Fibroblast of skin of scalp (primary cell): ENCODE data around the gene SMCO2. TPM values are rescaled to one million over a fixed set of nuclear protein-coding genes. Genes with fewer than 3 reads are reported as not detected.
A peak's percentile ranks its signal among the peaks of the same experiment; 100 is the strongest.

ENCODE experiments used
- DNase-seq: peaks from one replicate; pipeline ENCODE4 v3.0.0-alpha.2; 2013
- polyA plus RNA-seq, 2 experiments: library from polyadenylated mRNA; unstranded; fragments of 120-200 nt; gene quantifications; one replicate each; pipeline ENCODE4 v1.2.1, GENCODE V29; 2013; ENCODE audit not compliant: insufficient read length in 2 of 2

Gene SMCO2
- polyA plus RNA-seq (2013, experiment 1 of 2; ENCODE audit: insufficient read length), result 0.64 TPM
- 0.22 TPM for polyA plus RNA-seq (2013, experiment 2 of 2; ENCODE audit: insufficient read length)

DNA sequence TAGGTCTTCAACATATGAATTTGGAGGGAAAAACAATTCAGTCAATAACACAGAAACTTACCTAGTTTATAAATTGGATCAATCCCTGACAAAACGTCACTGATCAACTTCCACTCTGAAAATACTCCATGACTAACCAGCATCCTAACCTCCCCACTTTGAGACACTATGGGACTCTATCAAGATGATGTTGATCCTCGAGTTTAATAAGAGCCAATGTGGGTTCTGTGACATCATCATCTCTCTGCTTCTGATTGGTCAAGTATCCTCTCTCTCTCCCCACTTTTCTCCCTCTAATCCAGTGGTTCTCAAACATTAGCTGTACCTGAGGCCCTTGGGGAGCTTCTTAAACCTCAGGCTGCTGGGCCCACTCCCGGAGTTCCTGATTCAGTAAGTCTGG, at the start of gene SMCO2:
Gene SMCO2 (plus strand): TSS at position 301 of the 400 bp plus-strand sequence. CDS start 23,896 bp downstream, outside the sequence.
- no peak for DNase-seq

- no peak for DNase-seq
These were observed 48.1 kb upstream of the SMCO2 start for GRCh38 chr12:27398466-27398865.

- no peak for DNase-seq
These were observed 47.5 kb upstream of the SMCO2 start for GRCh38 chr12:27399074-27399473.

GRCh38 chr12:27400856-27401354, 45.6 kb upstream of the SMCO2 start:
- DNase-seq, result no peak

DNA sequence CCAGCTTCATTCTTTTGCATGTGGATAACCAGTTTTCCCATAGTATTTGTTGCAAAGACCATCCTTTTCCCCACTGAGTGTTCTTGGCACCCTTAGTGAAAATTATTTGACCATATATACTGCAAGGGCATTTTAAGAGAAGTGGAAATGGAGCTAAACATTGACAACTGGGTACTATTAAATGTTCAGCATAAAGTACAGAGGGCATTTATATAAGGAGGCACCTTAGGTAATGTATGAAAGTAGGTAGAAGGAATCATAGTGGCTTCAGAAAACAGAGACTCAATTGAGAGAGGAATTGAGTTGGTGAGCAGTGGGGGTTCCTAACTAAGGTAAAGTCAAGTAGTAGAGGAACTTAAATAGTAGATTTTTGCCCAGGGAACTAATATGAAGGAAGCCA, 34.5 kb upstream of the SMCO2 start:
- DNase-seq, result no peak

DNA sequence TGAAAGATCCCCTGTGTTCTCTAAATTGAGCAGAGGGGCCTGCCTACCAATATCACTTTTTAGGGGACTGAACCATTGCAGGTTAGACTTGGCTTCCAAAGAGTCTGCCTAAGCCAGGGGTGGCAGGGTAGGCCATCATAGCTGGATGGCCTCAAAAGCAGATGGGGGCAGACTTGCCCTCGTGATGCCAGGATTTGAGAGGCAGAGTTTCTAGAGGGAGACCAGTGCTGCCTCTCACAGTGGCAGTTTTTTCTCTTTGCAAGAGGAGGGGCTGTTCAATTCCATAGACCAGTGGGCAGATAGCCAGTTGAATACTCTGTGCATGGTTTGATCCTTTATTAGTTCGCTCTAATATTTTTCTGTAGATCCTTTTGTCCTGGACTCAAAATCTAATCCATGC, 23.8 kb upstream of the SMCO2 start:
- DNase-seq, result no peak

GRCh38 chr12:27424631-27425230, 21.8 kb upstream of the SMCO2 start:
- peak; percentile 76 for DNase-seq

DNA sequence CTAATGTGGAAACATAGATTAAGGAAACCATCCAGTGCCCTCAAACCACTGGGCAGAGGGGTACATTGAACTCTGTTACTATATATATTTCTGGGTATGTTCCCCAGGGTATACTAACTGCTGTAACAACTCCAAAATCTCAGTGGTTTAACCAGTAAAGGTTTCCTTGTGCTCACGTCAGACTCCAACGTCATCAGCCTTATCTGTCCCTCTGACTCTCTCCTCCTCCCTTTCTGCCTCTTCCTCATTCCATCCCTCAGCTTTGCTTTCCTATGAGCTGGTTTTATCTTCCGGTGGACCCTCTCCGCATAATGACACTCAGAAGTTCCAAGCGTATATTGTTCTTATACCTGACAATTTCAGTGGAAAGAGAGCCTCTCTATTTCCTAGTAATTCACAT, 21.2 kb upstream of the SMCO2 start:
- no peak for DNase-seq

GRCh38 chr12:27426743-27427487, 19.6 kb upstream of the SMCO2 start:
- DNase-seq, result peak; percentile 4

DNA sequence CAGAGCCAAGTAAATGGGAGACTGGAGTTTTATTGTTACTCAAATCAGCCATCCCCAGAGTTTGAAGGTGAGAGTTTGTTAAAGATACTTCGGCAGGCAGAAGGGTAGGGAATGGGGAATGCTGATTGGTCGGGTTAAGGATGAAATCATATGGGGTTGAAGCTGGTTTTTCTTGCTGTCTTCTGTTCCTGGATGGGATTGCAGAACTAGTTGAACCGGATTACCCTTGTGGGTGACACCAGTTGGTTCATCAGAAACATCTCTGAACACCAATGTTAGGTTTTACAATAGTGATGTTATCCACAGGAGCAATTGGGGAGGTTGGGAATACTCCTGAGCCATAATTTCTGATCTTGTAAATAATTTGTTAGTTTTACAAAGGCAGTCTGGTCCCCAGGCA, 18.7 kb upstream of the SMCO2 start:
- DNase-seq, result no peak

- no peak for DNase-seq
These were observed 18.1 kb upstream of the SMCO2 start for GRCh38 chr12:27428466-27428865.

GRCh38 chr12:27429606-27430005, 16.9 kb upstream of the SMCO2 start:
- DNase-seq, result no peak

GRCh38 chr12:27431185-27431584, 15.4 kb upstream of the SMCO2 start:
- DNase-seq, result no peak

GRCh38 chr12:27434673-27435565, 11.6 kb upstream of the SMCO2 start:
- DNase-seq, result peak; percentile 31

GRCh38 chr12:27436029-27436428, 10.5 kb upstream of the SMCO2 start:
- no peak for DNase-seq

DNA sequence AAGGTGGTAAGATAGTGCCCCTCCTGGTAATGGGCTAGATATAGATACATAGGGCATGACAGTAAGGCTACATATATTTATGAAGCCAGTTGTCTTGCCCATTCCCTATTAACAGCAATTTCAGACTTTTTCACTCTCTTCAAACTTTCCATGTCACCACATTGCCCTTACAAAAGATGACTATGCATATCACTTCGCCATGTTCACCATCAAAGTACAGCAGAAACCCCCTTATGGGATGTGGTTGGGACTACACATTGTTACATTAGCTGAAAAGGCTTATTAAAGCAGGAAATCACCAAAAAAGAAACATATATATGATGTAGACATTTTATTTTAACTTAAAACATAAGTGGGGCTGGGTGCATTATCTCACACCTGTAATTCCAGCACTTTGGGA, 9.8 kb upstream of the SMCO2 start:
- no peak for DNase-seq

GRCh38 chr12:27437839-27438238, 8.7 kb upstream of the SMCO2 start:
- DNase-seq, result no peak

- no peak for DNase-seq
These were observed 1.2 kb downstream of the SMCO2 start for GRCh38 chr12:27447761-27448160.

GRCh38 chr12:27449026-27449425, 2.5 kb downstream of the SMCO2 start:
- no peak for DNase-seq

- DNase-seq, result no peak
These were observed 3.5 kb downstream of the SMCO2 start for GRCh38 chr12:27449893-27450534.

GRCh38 chr12:27451036-27451825, 4.7 kb downstream of the SMCO2 start:
- no peak for DNase-seq

- no peak for DNase-seq
These were observed 6.9 kb downstream of the SMCO2 start for GRCh38 chr12:27453421-27453820.
